Kidney (tissue), 14 donors: Measurements from ENCODE around the gene SPATA31D1. TPM values are rescaled to one million over a fixed set of nuclear protein-coding genes. Genes with fewer than 3 reads are reported as not detected.

ENCODE experiments used
- DNase-seq, 5 donors: peaks; one replicate each; pipeline ENCODE4 v3.0.0-alpha.2; 2013 to 2020
- FAIRE-seq: peaks from 2 replicates; lab custom pipeline; 2012; peaks lifted over from hg19 to GRCh38; lab: Jason Lieb, UNC
- H3K27ac ChIP-seq, 2 donors: one replicate each; pipeline ENCODE4 v1.7.0; 2013; ENCODE audit warnings: low read depth in 2 of 2, low read length in 2 of 2, inconsistent platforms in 1 of 2
- H3K27me3 ChIP-seq: one replicate; pipeline ENCODE4 v1.7.1; 2013; ENCODE audit warnings: low read length, inconsistent platforms; ENCODE audit not compliant: control insufficient read depth, insufficient read depth
- H3K36me3 ChIP-seq, 3 donors: one replicate each; pipeline versions ENCODE4 v1.7.0 to v1.7.1; 2013; ENCODE audit warnings: low read length in 3 of 3, control low read depth in 1 of 3, inconsistent platforms in 1 of 3; ENCODE audit not compliant: insufficient read depth in 3 of 3, control insufficient read depth in 2 of 3
- H3K4me1 ChIP-seq, 3 donors: one replicate each; pipeline versions ENCODE4 v1.7.0 to v1.7.1; 2013; ENCODE audit warnings: low read length in 3 of 3, inconsistent platforms in 1 of 3, low read depth in 1 of 3; ENCODE audit not compliant: control insufficient read depth in 2 of 3, insufficient read depth in 2 of 3
- H3K4me3 ChIP-seq, 3 donors: one replicate each; pipeline versions ENCODE4 v1.7.0 to v1.8.1; 2013; ENCODE audit warnings: low read length in 3 of 3, control low read depth in 1 of 3, inconsistent platforms in 1 of 3
- H3K9ac ChIP-seq, 3 donors: one replicate each; pipeline versions ENCODE4 v1.7.0 to v1.7.1; 2013; ENCODE audit warnings: low read length in 3 of 3, control low read depth in 1 of 3, inconsistent platforms in 1 of 3
- H3K9me3 ChIP-seq, 3 donors: one replicate each; pipeline versions ENCODE4 v1.7.0 to v1.7.1; 2013; ENCODE audit warnings: low read length in 3 of 3, control low read depth in 1 of 3, inconsistent platforms in 1 of 3; ENCODE audit not compliant: control insufficient read depth in 2 of 3, insufficient read depth in 1 of 3
- intact Hi-C: fragments of 100-400 bp; cut with DNase I; formaldehyde crosslinking; loops from one replicate; pipeline ENCODE4 v1.11.1; 2022
- polyA plus RNA-seq: library from polyadenylated mRNA; stranded (reverse); fragments of 350-450 nt; fragmentation: Illumina TruSeq; extraction: RNeasy Lipid Tissue Mini Kit (QIAGEN cat#74804); gene quantifications from one replicate; pipeline ENCODE4 v1.2.3, GENCODE V29; 2014; ENCODE audit warnings: low read depth, low replicate concordance; ENCODE audit not compliant: insufficient read depth
- total RNA-seq: library from RNA; stranded (reverse); fragmentation: NEBNext Ultra II Directional; extraction: Animal tissue kit (Norgen Biotek cat#: 25700); gene quantifications from one replicate; pipeline ENCODE4 v1.2.1, GENCODE V29; 2021
- TF ChIP-seq, protein P1 (sequence below): IDR thresholded peaks from 3 replicates; pipeline ENCODE4 v1.5.1; 2012; ENCODE audit warnings: mild to moderate bottlenecking, moderate library complexity, borderline replicate concordance; ENCODE audit not compliant: insufficient read depth; ENCODE audit errors: extremely low read depth
- donor health status: control.
- donor health status: control.
- donor health status: control.
- donor health status: control.
- donor health status: control.
- donor health status: DM: yes; HTN: yes; CAD: no.
- donor health status: Normal renal cell carcinoma (clear cell type).

SPATA31D1 gene
- total and polyA plus RNA-seq, 2 donors from 2014 or later, result not detected

DNA sequence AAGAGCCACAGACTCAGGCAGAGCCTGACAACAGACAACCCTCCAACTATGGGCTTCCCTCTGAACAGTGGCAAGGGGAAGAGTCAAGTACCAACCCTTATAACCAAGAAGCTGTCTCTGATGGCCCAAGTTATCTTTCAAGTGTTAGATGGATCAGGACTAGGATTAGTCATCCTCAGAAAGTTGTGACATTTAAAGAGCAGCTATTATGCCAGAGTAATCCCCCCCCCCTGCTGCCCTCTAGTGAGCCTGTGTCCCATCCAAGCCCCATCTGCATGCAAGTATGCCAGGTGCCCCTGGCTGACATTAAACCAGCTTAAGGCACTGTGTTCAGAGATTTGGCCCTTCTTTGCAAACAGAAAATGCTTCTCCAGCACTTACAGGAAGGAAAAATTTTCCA, 16.8 kb upstream of the SPATA31D1 start:
- Histone ChIP-seq H3K36me3 (no peaks in the 10 kb centered on the region), H3K9ac (no peak overlapping the region), H3K27me3 (no peaks in the 10 kb centered on the region), H3K9me3 (peaks cover 0 to 6% (median 2%) of the 10 kb centered on the region in 3 donors), H3K4me3 (no peak overlapping the region), H3K27ac (no peak overlapping the region), H3K4me1 (no peaks in the 10 kb centered on the region)
- TF ChIP-seq, protein P1, sequence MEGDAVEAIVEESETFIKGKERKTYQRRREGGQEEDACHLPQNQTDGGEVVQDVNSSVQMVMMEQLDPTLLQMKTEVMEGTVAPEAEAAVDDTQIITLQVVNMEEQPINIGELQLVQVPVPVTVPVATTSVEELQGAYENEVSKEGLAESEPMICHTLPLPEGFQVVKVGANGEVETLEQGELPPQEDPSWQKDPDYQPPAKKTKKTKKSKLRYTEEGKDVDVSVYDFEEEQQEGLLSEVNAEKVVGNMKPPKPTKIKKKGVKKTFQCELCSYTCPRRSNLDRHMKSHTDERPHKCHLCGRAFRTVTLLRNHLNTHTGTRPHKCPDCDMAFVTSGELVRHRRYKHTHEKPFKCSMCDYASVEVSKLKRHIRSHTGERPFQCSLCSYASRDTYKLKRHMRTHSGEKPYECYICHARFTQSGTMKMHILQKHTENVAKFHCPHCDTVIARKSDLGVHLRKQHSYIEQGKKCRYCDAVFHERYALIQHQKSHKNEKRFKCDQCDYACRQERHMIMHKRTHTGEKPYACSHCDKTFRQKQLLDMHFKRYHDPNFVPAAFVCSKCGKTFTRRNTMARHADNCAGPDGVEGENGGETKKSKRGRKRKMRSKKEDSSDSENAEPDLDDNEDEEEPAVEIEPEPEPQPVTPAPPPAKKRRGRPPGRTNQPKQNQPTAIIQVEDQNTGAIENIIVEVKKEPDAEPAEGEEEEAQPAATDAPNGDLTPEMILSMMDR, result no peak
- FAIRE-seq, result no peak
- DNase-seq, result no peak
- intact Hi-C loops, result no loop called here

DNA sequence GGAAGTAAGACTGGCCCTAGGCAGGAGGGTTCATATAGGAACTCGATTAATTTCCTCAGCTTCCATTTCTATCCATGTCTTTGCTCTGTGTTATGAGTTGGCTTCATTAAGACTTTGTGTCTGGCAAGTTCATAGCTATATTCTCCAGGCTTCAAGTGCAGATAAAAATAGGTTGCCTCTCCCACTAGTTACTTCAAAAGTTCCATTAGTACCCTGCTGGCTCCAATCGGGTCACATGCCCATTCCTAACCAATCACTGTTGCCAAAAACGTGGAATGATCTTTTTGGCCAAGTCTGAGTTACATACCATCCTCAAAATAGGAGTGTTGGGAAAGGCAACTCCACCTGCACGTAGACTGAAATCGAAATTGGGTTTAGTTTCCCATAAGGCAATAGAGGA, 13.8 kb upstream of the SPATA31D1 start:
- TF ChIP-seq, protein P1, result no peak
- intact Hi-C loops, result no loop called here
- Histone ChIP-seq H3K4me1 (no peaks in the 10 kb centered on the region), H3K9me3 (peaks cover 0 to 6% (median 2%) of the 10 kb centered on the region in 3 donors), H3K4me3 (no peak overlapping the region), H3K9ac (no peak overlapping the region), H3K36me3 (no peaks in the 10 kb centered on the region), H3K27me3 (no peaks in the 10 kb centered on the region), H3K27ac (no peak overlapping the region)
- DNase-seq (no peak), FAIRE-seq (no peak)

DNA sequence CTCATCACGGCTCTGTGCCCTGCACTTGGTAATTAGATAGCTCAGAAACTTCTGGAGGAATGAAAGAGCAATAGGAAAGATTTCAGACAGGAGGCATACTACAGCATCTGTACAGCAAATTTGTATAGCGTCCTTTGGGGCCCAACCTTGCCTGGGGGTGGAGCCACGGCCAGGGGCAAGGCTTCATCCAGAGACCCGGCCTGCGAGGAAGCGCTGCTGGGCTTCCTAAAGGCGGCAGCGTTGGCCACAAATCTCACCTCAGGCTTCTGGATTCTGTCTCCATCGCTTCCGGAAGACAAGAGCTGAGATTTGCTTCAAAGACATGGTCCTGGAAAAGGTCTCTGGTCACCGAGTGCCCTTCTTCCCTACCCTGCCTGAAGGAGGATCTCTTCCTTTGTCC, 12.2 kb upstream of the SPATA31D1 start:
- no peak for FAIRE-seq
- intact Hi-C loops, result no loop called here
- peaks cover 0 to 6% (median 2%) of the 10 kb centered on the region in 3 donors for H3K9me3 ChIP-seq

More for the DNA sequence above, 12.2 kb upstream of the SPATA31D1 start:
- H3K36me3 ChIP-seq, result no peaks in the 10 kb centered on the region
- DNase-seq, result no peak
- TF ChIP-seq, protein P1, result no peak
- H3K27me3 ChIP-seq, result no peaks in the 10 kb centered on the region
- H3K4me1 ChIP-seq, result no peaks in the 10 kb centered on the region
- no peak overlapping the region for H3K27ac ChIP-seq
- H3K4me3 ChIP-seq, result no peak overlapping the region
- H3K9ac ChIP-seq, result no peak overlapping the region
